ENCODE data around the gene ZNF831.

Gene ZNF831

GRCh38 chr20:59224236-59224635 lies 60.6 kb downstream of the ZNF831 start:
- Histone ChIP-seq H3K4me1 (no peaks in the 10 kb centered on the region), H3K4me3 (ENCODE audit: low read depth, low read length) (no peak overlapping the region), H3K27me3 (peaks cover 10% of the 10 kb centered on the region), H3K9me3 (0 out of 2 replicates have a peak, but pooled peaks cover under 1% of the 10 kb centered on the region), H3K36me3 (no peaks in the 10 kb centered on the region)
- no peak for TF ChIP-seq CTCF (IDR thresholded peaks at IDR 0.05; ENCODE audit: low read depth, low read length)
- no peak for DNase-seq

- Histone ChIP-seq H3K9me3 (0 out of 2 replicates have a peak, but pooled peaks cover 2% of the 10 kb centered on the region), H3K4me3 (ENCODE audit: low read depth, low read length) (no peak overlapping the region), H3K36me3 (no peaks in the 10 kb centered on the region), H3K27me3 (no peaks in the 10 kb centered on the region; the same call in 1 of the 2 replicates), H3K4me1 (no peaks in the 10 kb centered on the region; the same call in 1 of the 2 replicates)
- DNase-seq: no peak
- no peak for TF ChIP-seq CTCF (IDR thresholded peaks at IDR 0.05; ENCODE audit: low read depth, low read length)
Measured at GRCh38 chr20:59230385-59230784, 66.8 kb downstream of the ZNF831 start.

- no peak for TF ChIP-seq CTCF (IDR thresholded peaks at IDR 0.05; ENCODE audit: low read depth, low read length)
- Histone ChIP-seq H3K36me3 (no peaks in the 10 kb centered on the region), H3K4me1 (no peaks in the 10 kb centered on the region; the same call in 1 of the 2 replicates), H3K4me3 (ENCODE audit: low read depth, low read length) (no peak overlapping the region), H3K27me3 (no peaks in the 10 kb centered on the region; the same call in 1 of the 2 replicates), H3K9me3 (0 out of 2 replicates have a peak, but pooled peaks cover 2% of the 10 kb centered on the region)
- no peak for DNase-seq
Measured at GRCh38 chr20:59231124-59231804, 67.6 kb downstream of the ZNF831 start.

GRCh38 chr20:59232618-59233017 lies 69.0 kb downstream of the ZNF831 start:
- TF ChIP-seq CTCF (IDR thresholded peaks at IDR 0.05; ENCODE audit: low read depth, low read length): no peak
- H3K9me3 ChIP-seq: 0 out of 2 replicates have a peak, but pooled peaks cover 2% of the 10 kb centered on the region
- no peaks in the 10 kb centered on the region for H3K36me3 ChIP-seq
- no peaks in the 10 kb centered on the region; the same call in 1 of the 2 replicates for H3K27me3 ChIP-seq
- H3K4me1 ChIP-seq: no peaks in the 10 kb centered on the region; the same call in 1 of the 2 replicates
- no peak overlapping the region for H3K4me3 ChIP-seq (ENCODE audit: low read depth, low read length)
- DNase-seq: no peak

- Histone ChIP-seq H3K4me1 (no peaks in the 10 kb centered on the region; the same call in 1 of the 2 replicates), H3K9me3 (no peaks in the 10 kb centered on the region), H3K36me3 (no peaks in the 10 kb centered on the region), H3K27me3 (no peaks in the 10 kb centered on the region; the same call in 1 of the 2 replicates), H3K4me3 (ENCODE audit: low read depth, low read length) (no peak overlapping the region)
- no peak for DNase-seq
- TF ChIP-seq CTCF (IDR thresholded peaks at IDR 0.05; ENCODE audit: low read depth, low read length): no peak
Measured at GRCh38 chr20:59235226-59235625, 71.6 kb downstream of the ZNF831 start.

GRCh38 chr20:59240006-59240405 lies 76.4 kb downstream of the ZNF831 start:
- peaks cover 19% of the 10 kb centered on the region for H3K27me3 ChIP-seq
- no peak for TF ChIP-seq CTCF (IDR thresholded peaks at IDR 0.05; ENCODE audit: low read depth, low read length)
- H3K9me3 ChIP-seq: no peaks in the 10 kb centered on the region
- H3K4me1 ChIP-seq: no peaks in the 10 kb centered on the region
- H3K36me3 ChIP-seq: no peaks in the 10 kb centered on the region
- no peak for DNase-seq
- no peak overlapping the region for H3K4me3 ChIP-seq (ENCODE audit: low read depth, low read length)
